Fibroblast of lung (primary cell): Measurements from ENCODE around the gene STAT4. TPM values are rescaled to one million over a fixed set of nuclear protein-coding genes. Genes with fewer than 3 reads are reported as not detected.

Experiments
- DNase-seq, 2 donors: peaks; one replicate each; pipeline versions ENCODE4 v3.0.0 to v3.0.0-alpha.2; 2010; ENCODE audit warnings: low read depth in 2 of 2
- H2AFZ ChIP-seq: 2 replicates; pipeline ENCODE4 v1.5.1; 2012; ENCODE audit warnings: low read length, control low read depth, inconsistent platforms
- H3K27ac ChIP-seq: 2 replicates; pipeline ENCODE4 v1.5.1; 2011; ENCODE audit warnings: low read length, control low read depth; ENCODE audit not compliant: insufficient read depth
- H3K27me3 ChIP-seq: 2 replicates; pipeline ENCODE4 v1.5.1; 2011; ENCODE audit warnings: mild to moderate bottlenecking, low read length; ENCODE audit not compliant: control insufficient read depth, insufficient read depth
- H3K36me3 ChIP-seq: 2 replicates; pipeline ENCODE4 v1.5.1; 2011; ENCODE audit warnings: low read length; ENCODE audit not compliant: control insufficient read depth, insufficient read depth
- H3K4me1 ChIP-seq: 2 replicates; pipeline ENCODE4 v1.5.1; 2011; ENCODE audit warnings: low read length; ENCODE audit not compliant: control insufficient read depth, insufficient read depth; ENCODE audit errors: extremely low read depth
- H3K4me2 ChIP-seq: 2 replicates; pipeline ENCODE4 v1.5.1; 2011; ENCODE audit warnings: low read length, control low read depth; ENCODE audit not compliant: insufficient read depth; ENCODE audit errors: extremely low read depth
- H3K4me3 ChIP-seq, 4 experiments: fragments of 200-600 bp in 1 of 4; sonication (generic) in 1 of 4; replicated peaks in 1 of 4; 2 replicates each; pipeline ENCODE4 v1.5.1; 2011 to 2016; ENCODE audit warnings: low read length in 4 of 4, low read depth in 3 of 4, mild to moderate bottlenecking in 3 of 4, control low read depth in 2 of 4, inconsistent platforms in 1 of 4, mixed read lengths in 1 of 4; ENCODE audit not compliant: insufficient read depth in 1 of 4; ENCODE audit errors: control extremely low read depth in 1 of 4
- H3K79me2 ChIP-seq: 2 replicates; pipeline ENCODE4 v1.5.1; 2012; ENCODE audit warnings: mild to moderate bottlenecking, low read length, inconsistent platforms; ENCODE audit not compliant: control insufficient read depth, insufficient read depth
- H3K9ac ChIP-seq: 2 replicates; pipeline ENCODE4 v1.5.1; 2011; ENCODE audit warnings: mild to moderate bottlenecking, low read length, control low read depth; ENCODE audit not compliant: insufficient read depth
- H3K9me3 ChIP-seq: 2 replicates; pipeline ENCODE4 v1.5.1; 2012; ENCODE audit warnings: low read depth, low read length; ENCODE audit not compliant: control insufficient read depth, insufficient read depth
- H4K20me1 ChIP-seq: 2 replicates; pipeline ENCODE4 v1.5.1; 2011; ENCODE audit warnings: low read length; ENCODE audit not compliant: control insufficient read depth, insufficient read depth; ENCODE audit errors: extremely low read depth
- EZH2 ChIP-seq: IDR thresholded peaks from 2 replicates; pipeline ENCODE4 v1.5.1; 2012; ENCODE audit warnings: low read length, control low read depth, mild to moderate bottlenecking; ENCODE audit errors: missing control alignments
- polyA plus RNA-seq, 2 donors: library from polyadenylated mRNA; depleted of rRNA in 1 of 2; stranded (reverse) in 1 of 2; unstranded in 1 of 2; fragments of >200 nt; gene quantifications; 2 replicates each; pipeline ENCODE4 v1.2.1, GENCODE V29; 2011 to 2012; ENCODE audit warnings: missing spikeins in 1 of 2
- total RNA-seq: library from RNA; depleted of rRNA; stranded (reverse); fragments of >200 nt; gene quantifications from 2 replicates; pipeline ENCODE4 v1.2.1, GENCODE V29; 2014
- TF ChIP-seq, protein P1 (sequence below), 2 donors: IDR thresholded peaks in 1 of 2; conservative IDR thresholded peaks in 1 of 2; 1 replicate in 1 of 2; 2 replicates in 1 of 2; pipeline ENCODE4 v1.5.1; 2011 to 2012; ENCODE audit warnings: low read length in 2 of 2, control low read depth in 1 of 2, inconsistent platforms in 1 of 2, low read depth in 1 of 2, mild to moderate bottlenecking in 1 of 2

The STAT4 gene
- total and polyA plus RNA-seq, 2 donors (not counting 1 experiment from before 2014, with no cell fraction given) = 0.66 to 1.2 TPM

- Histone ChIP-seq H3K9me3 (no peaks in the 10 kb centered on the region), H4K20me1 (no peaks in the 10 kb centered on the region), H3K4me3 (no peak overlapping the region), H2AFZ (no peak overlapping the region), H3K79me2 (no peaks in the 10 kb centered on the region), H3K4me2 (no peak overlapping the region), H3K9ac (no peak overlapping the region), H3K27me3 (no peaks in the 10 kb centered on the region), H3K27ac (no peak overlapping the region), H3K4me1 (peaks cover 17% of the 10 kb centered on the region), H3K36me3 (no peaks in the 10 kb centered on the region)
- no peak for TF ChIP-seq EZH2
- TF ChIP-seq, protein P1, sequence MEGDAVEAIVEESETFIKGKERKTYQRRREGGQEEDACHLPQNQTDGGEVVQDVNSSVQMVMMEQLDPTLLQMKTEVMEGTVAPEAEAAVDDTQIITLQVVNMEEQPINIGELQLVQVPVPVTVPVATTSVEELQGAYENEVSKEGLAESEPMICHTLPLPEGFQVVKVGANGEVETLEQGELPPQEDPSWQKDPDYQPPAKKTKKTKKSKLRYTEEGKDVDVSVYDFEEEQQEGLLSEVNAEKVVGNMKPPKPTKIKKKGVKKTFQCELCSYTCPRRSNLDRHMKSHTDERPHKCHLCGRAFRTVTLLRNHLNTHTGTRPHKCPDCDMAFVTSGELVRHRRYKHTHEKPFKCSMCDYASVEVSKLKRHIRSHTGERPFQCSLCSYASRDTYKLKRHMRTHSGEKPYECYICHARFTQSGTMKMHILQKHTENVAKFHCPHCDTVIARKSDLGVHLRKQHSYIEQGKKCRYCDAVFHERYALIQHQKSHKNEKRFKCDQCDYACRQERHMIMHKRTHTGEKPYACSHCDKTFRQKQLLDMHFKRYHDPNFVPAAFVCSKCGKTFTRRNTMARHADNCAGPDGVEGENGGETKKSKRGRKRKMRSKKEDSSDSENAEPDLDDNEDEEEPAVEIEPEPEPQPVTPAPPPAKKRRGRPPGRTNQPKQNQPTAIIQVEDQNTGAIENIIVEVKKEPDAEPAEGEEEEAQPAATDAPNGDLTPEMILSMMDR (conservative IDR thresholded peaks at IDR 0.05 in 1 of 2, IDR thresholded peaks at IDR 0.05 in 1 of 2; ENCODE audit: low read depth in 1 of 2, low read length in 2 of 2) = no peak
- no peak for DNase-seq
Measured at GRCh38 chr2:191176801-191177438, 26.1 kb upstream of the STAT4 start.

DNA sequence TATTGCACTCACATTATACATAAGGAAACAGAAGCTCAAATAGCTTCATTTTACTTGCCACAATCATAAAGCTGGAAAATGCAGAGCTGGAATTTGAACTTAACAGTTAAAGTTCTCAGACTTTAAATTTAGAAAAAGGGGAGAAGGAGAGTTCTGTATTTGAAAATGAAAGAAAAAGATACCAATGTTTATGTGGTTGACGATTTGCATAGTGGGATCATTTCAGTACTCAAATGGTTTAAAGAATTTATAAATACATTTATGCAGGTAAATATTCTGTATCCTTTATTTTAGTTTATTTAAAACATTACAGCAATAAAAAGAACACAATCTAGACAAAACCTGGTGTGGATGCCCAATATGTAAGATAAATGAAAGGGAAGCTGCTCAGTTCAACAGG lies 25.5 kb upstream of the STAT4 start:
- no peaks in the 10 kb centered on the region for H4K20me1 ChIP-seq
- no peak overlapping the region for H3K4me3 ChIP-seq
- no peak overlapping the region for H3K9ac ChIP-seq
- H3K4me1 ChIP-seq = peaks cover 22% of the 10 kb centered on the region
- H3K9me3 ChIP-seq = no peaks in the 10 kb centered on the region
- H3K4me2 ChIP-seq = no peak overlapping the region
- TF ChIP-seq, protein P1 (conservative IDR thresholded peaks at IDR 0.05 in 1 of 2, IDR thresholded peaks at IDR 0.05 in 1 of 2; ENCODE audit: low read depth in 1 of 2, low read length in 2 of 2) = no peak
- no peak for TF ChIP-seq EZH2
- no peaks in the 10 kb centered on the region for H3K27me3 ChIP-seq
- DNase-seq = no peak
- H2AFZ ChIP-seq = no peak overlapping the region
- H3K79me2 ChIP-seq = no peaks in the 10 kb centered on the region
- no peaks in the 10 kb centered on the region for H3K36me3 ChIP-seq
- H3K27ac ChIP-seq = no peak overlapping the region

- no peaks in the 10 kb centered on the region for H3K27me3 ChIP-seq
- H3K79me2 ChIP-seq = no peaks in the 10 kb centered on the region
- H3K36me3 ChIP-seq = no peaks in the 10 kb centered on the region
- no peak overlapping the region for H3K4me3 ChIP-seq
- no peak overlapping the region for H3K9ac ChIP-seq
- no peaks in the 10 kb centered on the region for H3K9me3 ChIP-seq
- DNase-seq = no peak
- peaks cover 20% of the 10 kb centered on the region for H3K4me1 ChIP-seq
- H3K4me2 ChIP-seq = no peak overlapping the region
- no peak overlapping the region for H2AFZ ChIP-seq
- H4K20me1 ChIP-seq = no peaks in the 10 kb centered on the region
- no peak for TF ChIP-seq EZH2
- TF ChIP-seq, protein P1 (conservative IDR thresholded peaks at IDR 0.05 in 1 of 2, IDR thresholded peaks at IDR 0.05 in 1 of 2; ENCODE audit: low read depth in 1 of 2, low read length in 2 of 2) = no peak
- no peak overlapping the region for H3K27ac ChIP-seq
Measured at GRCh38 chr2:191174442-191174841, 23.6 kb upstream of the STAT4 start.
